ENCODE results near the gene B3GAT1. TPM values are rescaled to one million over a fixed set of nuclear protein-coding genes. Genes with fewer than 3 reads are reported as not detected.
"Not testable (repeated sequence)": the region's sequence is repeated elsewhere in the genome, so short reads cannot be mapped to it uniquely, and the experiment has no call there.

Gene B3GAT1
- total RNA-seq, 1 donor from 2014 or later, result not detected

GRCh38 chr11:134358165-134358855, 53.7 kb downstream of the B3GAT1 start:
- no peak for DNase-seq (ENCODE audit: low read depth in 2 of 2)

- no peak for DNase-seq (ENCODE audit: low read depth in 2 of 2)
Observed at GRCh38 chr11:134357545-134357839, 54.5 kb downstream of the B3GAT1 start.

- no peak for DNase-seq (ENCODE audit: low read depth in 2 of 2)
Observed at GRCh38 chr11:134356656-134357544, 55.1 kb downstream of the B3GAT1 start.

GRCh38 chr11:134355656-134356055, 56.4 kb downstream of the B3GAT1 start:
- no peak for DNase-seq (ENCODE audit: low read depth in 2 of 2)

GRCh38 chr11:134355136-134355535, 56.9 kb downstream of the B3GAT1 start:
- DNase-seq (ENCODE audit: low read depth in 2 of 2), result no peak

- DNase-seq (ENCODE audit: low read depth in 2 of 2), result no peak
Observed at GRCh38 chr11:134352111-134352510, 59.9 kb downstream of the B3GAT1 start.

- DNase-seq (ENCODE audit: low read depth in 2 of 2), result no peak
Observed at GRCh38 chr11:134350381-134350780, 61.7 kb downstream of the B3GAT1 start.

GRCh38 chr11:134349802-134350355, 62.2 kb downstream of the B3GAT1 start:
- no peak for DNase-seq (ENCODE audit: low read depth in 2 of 2)

- DNase-seq (ENCODE audit: low read depth in 2 of 2), result no peak
Observed at GRCh38 chr11:134349109-134349801, 62.8 kb downstream of the B3GAT1 start.

- no peak for DNase-seq (ENCODE audit: low read depth in 2 of 2)
Observed at GRCh38 chr11:134347441-134347840, 64.6 kb downstream of the B3GAT1 start.

GRCh38 chr11:134346976-134347350, 65.1 kb downstream of the B3GAT1 start:
- DNase-seq (ENCODE audit: low read depth in 2 of 2), result no peak

GRCh38 chr11:134346101-134346975, 65.7 kb downstream of the B3GAT1 start:
- DNase-seq (ENCODE audit: low read depth in 2 of 2), result no peak

GRCh38 chr11:134345237-134345550, 66.8 kb downstream of the B3GAT1 start:
- no peak for DNase-seq (ENCODE audit: low read depth in 2 of 2)

GRCh38 chr11:134344497-134345236, 67.4 kb downstream of the B3GAT1 start:
- DNase-seq (ENCODE audit: low read depth in 2 of 2), result not testable (repeated sequence)

- DNase-seq (ENCODE audit: low read depth in 2 of 2), result no peak
Observed at GRCh38 chr11:134343646-134344045, 68.4 kb downstream of the B3GAT1 start.

GRCh38 chr11:134342572-134343340, 69.3 kb downstream of the B3GAT1 start:
- no peak for DNase-seq (ENCODE audit: low read depth in 2 of 2)

- no peak for DNase-seq (ENCODE audit: low read depth in 2 of 2)
Observed at GRCh38 chr11:134341805-134342571, 70.1 kb downstream of the B3GAT1 start.

GRCh38 chr11:134340354-134340964, 71.6 kb downstream of the B3GAT1 start:
- DNase-seq (ENCODE audit: low read depth in 2 of 2), result no peak

- no peak for DNase-seq (ENCODE audit: low read depth in 2 of 2)
Observed at GRCh38 chr11:134339756-134340155, 72.3 kb downstream of the B3GAT1 start.
